Fibroblast of lung (primary cell): Measurements from ENCODE around the gene SMIM27.

Experiments used
- EZH2 ChIP-seq: IDR thresholded peaks from 2 replicates; pipeline ENCODE4 v1.5.1; 2012; ENCODE audit warnings: low read length, control low read depth, mild to moderate bottlenecking; ENCODE audit errors: missing control alignments
- TF ChIP-seq, protein P1 (sequence below), 2 donors: IDR thresholded peaks in 1 of 2; conservative IDR thresholded peaks in 1 of 2; 1 replicate in 1 of 2; 2 replicates in 1 of 2; pipeline ENCODE4 v1.5.1; 2011 to 2012; ENCODE audit warnings: low read length in 2 of 2, control low read depth in 1 of 2, inconsistent platforms in 1 of 2, low read depth in 1 of 2, mild to moderate bottlenecking in 1 of 2

- TF ChIP-seq, protein P1, sequence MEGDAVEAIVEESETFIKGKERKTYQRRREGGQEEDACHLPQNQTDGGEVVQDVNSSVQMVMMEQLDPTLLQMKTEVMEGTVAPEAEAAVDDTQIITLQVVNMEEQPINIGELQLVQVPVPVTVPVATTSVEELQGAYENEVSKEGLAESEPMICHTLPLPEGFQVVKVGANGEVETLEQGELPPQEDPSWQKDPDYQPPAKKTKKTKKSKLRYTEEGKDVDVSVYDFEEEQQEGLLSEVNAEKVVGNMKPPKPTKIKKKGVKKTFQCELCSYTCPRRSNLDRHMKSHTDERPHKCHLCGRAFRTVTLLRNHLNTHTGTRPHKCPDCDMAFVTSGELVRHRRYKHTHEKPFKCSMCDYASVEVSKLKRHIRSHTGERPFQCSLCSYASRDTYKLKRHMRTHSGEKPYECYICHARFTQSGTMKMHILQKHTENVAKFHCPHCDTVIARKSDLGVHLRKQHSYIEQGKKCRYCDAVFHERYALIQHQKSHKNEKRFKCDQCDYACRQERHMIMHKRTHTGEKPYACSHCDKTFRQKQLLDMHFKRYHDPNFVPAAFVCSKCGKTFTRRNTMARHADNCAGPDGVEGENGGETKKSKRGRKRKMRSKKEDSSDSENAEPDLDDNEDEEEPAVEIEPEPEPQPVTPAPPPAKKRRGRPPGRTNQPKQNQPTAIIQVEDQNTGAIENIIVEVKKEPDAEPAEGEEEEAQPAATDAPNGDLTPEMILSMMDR (conservative IDR thresholded peaks at IDR 0.05 in 1 of 2, IDR thresholded peaks at IDR 0.05 in 1 of 2; ENCODE audit: low read depth in 1 of 2, low read length in 2 of 2): no peak
- TF ChIP-seq EZH2: no peak
Observed at GRCh38 chr9:32577316-32577715, 25.2 kb downstream of the SMIM27 start.
